A549 (cell line): ENCODE results near the gene VMO1. TPM values are rescaled to one million over a fixed set of nuclear protein-coding genes. Genes with fewer than 3 reads are reported as not detected.
A peak's percentile ranks its signal among the peaks of the same experiment; 100 is the strongest.
"Not testable (repeated sequence)": the region's sequence is repeated elsewhere in the genome, so short reads cannot be mapped to it uniquely, and the experiment has no call there.

ENCODE experiments used
- ATAC-seq, 2 experiments: fragments of 200-7000 bp in 1 of 2; fragments of >200 bp in 1 of 2; cut with Nextera tagmentation in 1 of 2; cut with Tn5 transposase in 1 of 2; 3 replicates each; pipeline versions ENCODE4 v1.8.0 to v1.9.1; 2018 to 2020; ENCODE audit warnings: mild to moderate bottlenecking in 1 of 2, moderate library complexity in 1 of 2
- CTCF ChIA-PET: fragments of 300-600 bp; sonication (Branson Sonifier 250); formaldehyde crosslinking; extraction: SDS; loops from one replicate; lab custom pipeline; 2021; ENCODE audit warnings: antibody characterized with exemption, inconsistent platforms; lab: Yijun Ruan, JAX
- POLR2A ChIA-PET: fragments of 350-600 bp; formaldehyde crosslinking; extraction: SDS; loops from one replicate; lab custom pipeline; 2021; ENCODE audit warnings: antibody characterized with exemption, inconsistent platforms; lab: Yijun Ruan, JAX
- DNase-seq, 2 experiments: peaks; one replicate each; pipeline versions ENCODE4 v3.0.0 to v3.0.0-alpha.2; 2011 to 2016; ENCODE audit warnings: low read depth in 1 of 2, low spot score in 1 of 2
- FAIRE-seq: peaks from 2 replicates; lab custom pipeline; 2011; peaks lifted over from hg19 to GRCh38; lab: Jason Lieb, UNC
- H3K27ac ChIP-seq, 2 experiments: fragments of >200 bp; sonication (Bioruptor Twin); formaldehyde crosslinking; 3 replicates each; pipeline ENCODE4 v1.5.1; 2016 to 2017
- H3K4me1 ChIP-seq: fragments of >200 bp; sonication (Bioruptor Twin); formaldehyde crosslinking; 3 replicates; pipeline ENCODE4 v1.6.1; 2016
- H3K4me2 ChIP-seq: fragments of >200 bp; sonication (Bioruptor Twin); formaldehyde crosslinking; 3 replicates; pipeline ENCODE4 v1.6.1; 2016
- H3K4me3 ChIP-seq: fragments of >200 bp; sonication (Bioruptor Twin); formaldehyde crosslinking; 3 replicates; pipeline ENCODE4 v1.5.1; 2016
- H3K9me3 ChIP-seq: fragments of >200 bp; sonication (Bioruptor Twin); formaldehyde crosslinking; 3 replicates; pipeline ENCODE4 v1.6.1; 2016
- BHLHE40 ChIP-seq: IDR thresholded peaks from 2 replicates; pipeline ENCODE4 v1.6.1; 2012; ENCODE audit warnings: low read depth, low read length, inconsistent platforms
- CBX2 ChIP-seq: fragments of 200-600 bp; sonication (generic); IDR thresholded peaks from 2 replicates; pipeline ENCODE4 v1.6.1; 2016; ENCODE audit warnings: low read depth, mild to moderate bottlenecking, borderline replicate concordance
- CBX8 ChIP-seq: fragments of 200-600 bp; sonication (generic); IDR thresholded peaks from 2 replicates; pipeline ENCODE4 v1.6.1; 2016
- CHD2 ChIP-seq: fragments of 150-350 bp; IDR thresholded peaks from 2 replicates; pipeline ENCODE4 v1.6.1; 2014; ENCODE audit warnings: low read length; ENCODE audit not compliant: partially characterized antibody
- CTCF ChIP-seq: fragments of >200 bp; sonication (Bioruptor Twin); formaldehyde crosslinking; IDR thresholded peaks from 3 replicates; pipeline ENCODE4 v1.5.1; 2016
- E2F6 ChIP-seq: IDR thresholded peaks from 2 replicates; pipeline ENCODE4 v1.6.1; 2012; ENCODE audit warnings: low read depth, borderline replicate concordance
- ELK1 ChIP-seq: fragments of 150-350 bp; IDR thresholded peaks from 2 replicates; pipeline ENCODE4 v1.6.1; 2014; ENCODE audit warnings: low read depth, mild to moderate bottlenecking, low read length
- FOSL2 ChIP-seq, 2 experiments: fragments of 450-650 bp in 1 of 2; fragments of >200 bp in 1 of 2; sonication (Bioruptor Twin) in 1 of 2; formaldehyde crosslinking; IDR thresholded peaks; 2 replicates each; pipeline versions ENCODE4 v1.5.0 to v1.6.1; 2016 to 2020; ENCODE audit warnings: mild to moderate bottlenecking in 1 of 2, moderate library complexity in 1 of 2
- FOXS1 ChIP-seq: fragments of 250-450 bp; sonication (Bioruptor Pico); IDR thresholded peaks from 2 replicates; pipeline ENCODE4 v1.5.0; 2020; ENCODE audit warnings: mild to moderate bottlenecking, moderate library complexity
- GATA3 ChIP-seq: IDR thresholded peaks from 2 replicates; pipeline ENCODE4 v1.6.1; 2012; ENCODE audit warnings: borderline replicate concordance
- HDAC2 ChIP-seq: fragments of 200-600 bp; sonication (generic); IDR thresholded peaks from 2 replicates; pipeline ENCODE4 v1.6.1; 2016
- JUN ChIP-seq, 2 experiments: fragments of >200 bp; sonication (Bioruptor Twin); formaldehyde crosslinking; IDR thresholded peaks; 2 replicates in 1 of 2; 3 replicates in 1 of 2; pipeline ENCODE4 v1.6.1; 2016 to 2017
- JUNB ChIP-seq: fragments of >200 bp; sonication (Bioruptor Twin); formaldehyde crosslinking; IDR thresholded peaks from 2 replicates; pipeline ENCODE4 v1.6.1; 2016
- KDM5A ChIP-seq: fragments of 200-600 bp; sonication (generic); IDR thresholded peaks from 2 replicates; pipeline ENCODE4 v1.6.1; 2016; ENCODE audit warnings: antibody characterized with exemption, mild to moderate bottlenecking
- MAFK ChIP-seq: fragments of 450-650 bp; IDR thresholded peaks from 2 replicates; pipeline ENCODE4 v1.6.1; 2014; ENCODE audit not compliant: partially characterized antibody
- MAX ChIP-seq: IDR thresholded peaks from 2 replicates; pipeline ENCODE4 v1.6.1; 2012
- MAZ ChIP-seq: fragments of 150-350 bp; IDR thresholded peaks from 2 replicates; pipeline ENCODE4 v1.6.1; 2014; ENCODE audit warnings: antibody characterized with exemption, low read depth, low read length, borderline replicate concordance
- NFE2L2 ChIP-seq: fragments of 150-350 bp; conservative IDR thresholded peaks from 2 replicates; pipeline ENCODE4 v1.6.1; 2014; ENCODE audit warnings: low read length
- NR3C1 ChIP-seq: fragments of >200 bp; sonication (Bioruptor Twin); formaldehyde crosslinking; IDR thresholded peaks from 3 replicates; pipeline ENCODE4 v1.6.1; 2017
- PHF8 ChIP-seq: fragments of 200-600 bp; sonication (generic); IDR thresholded peaks from 2 replicates; pipeline ENCODE4 v1.6.1; 2016; ENCODE audit warnings: low read depth, mild to moderate bottlenecking, antibody characterized with exemption, moderate library complexity, borderline replicate concordance
- POLR2A ChIP-seq: IDR thresholded peaks from 2 replicates; pipeline ENCODE4 v1.6.1; 2012; ENCODE audit warnings: mild to moderate bottlenecking, low read length
- POLR2AphosphoS2 ChIP-seq: conservative IDR thresholded peaks from 2 replicates; pipeline ENCODE4 v1.6.1; 2012; ENCODE audit warnings: low read length, improper control_type of control experiment, inconsistent platforms
- RAD21 ChIP-seq, 2 experiments: fragments of >200 bp in 1 of 2; sonication (Bioruptor Twin) in 1 of 2; formaldehyde crosslinking in 1 of 2; IDR thresholded peaks in 1 of 2; conservative IDR thresholded peaks in 1 of 2; 2 replicates in 1 of 2; 3 replicates in 1 of 2; pipeline ENCODE4 v1.6.1; 2012 to 2018; ENCODE audit warnings: inconsistent platforms in 1 of 2
- RCOR1 ChIP-seq: fragments of 150-350 bp; IDR thresholded peaks from 2 replicates; pipeline ENCODE4 v1.6.1; 2014; ENCODE audit warnings: antibody characterized with exemption, low read length, low read depth
- RFX5 ChIP-seq: fragments of 450-650 bp; IDR thresholded peaks from 2 replicates; pipeline ENCODE4 v1.7.1; 2014; ENCODE audit warnings: antibody characterized with exemption, mild to moderate bottlenecking, moderate library complexity
- SMC3 ChIP-seq: fragments of >200 bp; sonication (Bioruptor Twin); formaldehyde crosslinking; IDR thresholded peaks from 3 replicates; pipeline ENCODE4 v1.6.1; 2018; ENCODE audit warnings: inconsistent platforms
- SREBF2 ChIP-seq: fragments of 450-650 bp; IDR thresholded peaks from 2 replicates; pipeline ENCODE4 v1.6.1; 2014; ENCODE audit warnings: mild to moderate bottlenecking, moderate library complexity
- TP53 ChIP-seq: fragments of 250-450 bp; sonication (Bioruptor Pico); IDR thresholded peaks from 2 replicates; pipeline ENCODE4 v1.5.0; 2021; ENCODE audit warnings: mild to moderate bottlenecking, moderate library complexity
- ZC3H11A ChIP-seq: fragments of 450-650 bp; IDR thresholded peaks from 2 replicates; pipeline ENCODE4 v1.6.1; 2014; ENCODE audit warnings: antibody characterized with exemption, mild to moderate bottlenecking
- ZSCAN20 ChIP-seq: fragments of 250-450 bp; sonication (Bioruptor Pico); IDR thresholded peaks from 2 replicates; pipeline ENCODE4 v1.8.0; 2022; ENCODE audit warnings: mild to moderate bottlenecking, moderate library complexity
- WGBS: methylation state at CpG from one replicate; pipeline ENCODE4 v1.1.6; 2017; ENCODE audit errors: missing lambda C conversion rate; 5-methylcytosine and 5-hydroxymethylcytosine counted together
- polyA plus RNA-seq, 4 experiments: library from polyadenylated mRNA; depleted of rRNA in 3 of 4; stranded (reverse); fragments of >200 nt; fragmentation: RNase III in 1 of 4; extraction: RNeasy Plus Mini Kit Qiagen cat#74134 plus additional on column Dnase treatment in 1 of 4; gene quantifications; 2 replicates in 3 of 4; 3 replicates in 1 of 4; pipeline ENCODE4 v1.2.3, GENCODE V29; 2011 to 2017
- TF ChIP-seq, protein P1 (sequence below): fragments of 250-450 bp; sonication (Bioruptor Pico); IDR thresholded peaks from 2 replicates; pipeline ENCODE4 v1.5.0; 2020; ENCODE audit warnings: low read depth, mild to moderate bottlenecking, moderate library complexity

VMO1 gene
- polyA plus RNA-seq, 2 of the 4 experiments (the other 2 are of a cell fraction): 0.58 to 0.81 TPM

- H3K4me1 ChIP-seq: peaks cover 21% of the 10 kb centered on the region
- TF ChIP-seq MAX: 0 out of 2 replicates have a peak, but pooled peaks have one; percentile 32
- 0 out of 2 replicates have a peak, but pooled peaks have one; percentile 52 for TF ChIP-seq E2F6
- TF ChIP-seq RFX5: peak; percentile 91
- CTCF ChIA-PET: interaction anchor here (0.9 to 3.5 kb wide), 5 partner anchors 22 to 48 kb away, joined by 3 to 11 read pairs (median 7); partner anchors contain the start of gene GLTPD2
- peak overlapping the region; percentile 91 to 95 for H3K27ac ChIP-seq
- peak in 1 of 2 experiments; percentile 42; a peak in 3 of 6 replicates for ATAC-seq
- H3K9me3 ChIP-seq, FAIRE-seq, DNase-seq: not testable (repeated sequence)
- peak overlapping the region; percentile 93 for H3K4me2 ChIP-seq
- WGBS: 1% methylated on average over 12 of the region's 17 CpGs
- H3K4me3 ChIP-seq: peak overlapping the region; percentile 85
- POLR2A ChIA-PET: interaction anchor here (1.0 kb wide), 2 partner anchors 37 to 43 kb away, joined by 3 to 5 read pairs; partner anchors contain the start of gene PSMB6
Observed at GRCh38 chr17:4832829-4833177, 46.6 kb upstream of the VMO1 start.

GRCh38 chr17:4827399-4827798 lies 41.2 kb upstream of the VMO1 start:
- peak; percentile 19 to 52; a peak in 2 of 6 replicates for ATAC-seq
- WGBS: 72% methylated on average over 8 of the region's 8 CpGs
- CTCF ChIA-PET: interaction anchor here (2.4 to 5.8 kb wide), 2 partner anchors 37 to 61 kb away, joined by 8 to 21 read pairs; no protein-coding TSS in a partner anchor

GRCh38 chr17:4823373-4824089 lies 37.4 kb upstream of the VMO1 start:
- no peak overlapping the region for H3K27ac ChIP-seq
- no peaks in the 10 kb centered on the region for H3K9me3 ChIP-seq
- TF ChIP-seq ELK1 (no peak), CHD2 (no peak), CBX2 (no peak), NR3C1 (no peak), SREBF2 (no peak), POLR2AphosphoS2 (no peak), FOSL2 (IDR thresholded peaks at IDR 0.05) (no peak), FOSL2 (CRISPR knock-in tag; IDR thresholded peaks at IDR 0.05) (no peak), CBX8 (no peak), BHLHE40 (no peak), RFX5 (no peak), HDAC2 (no peak)
- TF ChIP-seq, protein P1, sequence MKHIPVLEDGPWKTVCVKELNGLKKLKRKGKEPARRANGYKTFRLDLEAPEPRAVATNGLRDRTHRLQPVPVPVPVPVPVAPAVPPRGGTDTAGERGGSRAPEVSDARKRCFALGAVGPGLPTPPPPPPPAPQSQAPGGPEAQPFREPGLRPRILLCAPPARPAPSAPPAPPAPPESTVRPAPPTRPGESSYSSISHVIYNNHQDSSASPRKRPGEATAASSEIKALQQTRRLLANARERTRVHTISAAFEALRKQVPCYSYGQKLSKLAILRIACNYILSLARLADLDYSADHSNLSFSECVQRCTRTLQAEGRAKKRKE (CRISPR knock-in tag): no peak
- CTCF ChIA-PET: interaction anchor here (0.6 to 5.8 kb wide), 10 partner anchors 11 to 147 kb away, joined by 3 to 21 read pairs (median 4); partner anchors contain the start of gene GLTPD2
- peak; percentile 18 to 49; a peak in 3 of 6 replicates for ATAC-seq
- FAIRE-seq: no peak
- POLR2A ChIA-PET: interaction anchor here (0.6 to 1.1 kb wide), 2 partner anchors 28 to 680 kb away, joined by 4 to 7 read pairs; partner anchors contain the start of gene PSMB6
- no peak overlapping the region for H3K4me3 ChIP-seq
- DNase-seq: no peak
- H3K4me2 ChIP-seq: no peak overlapping the region
- 78% methylated on average over 12 of the region's 12 CpGs for WGBS
- no peaks in the 10 kb centered on the region for H3K4me1 ChIP-seq

More at GRCh38 chr17:4827399-4827798, 41.2 kb upstream of the VMO1 start:
- no peak overlapping the region for H3K4me3 ChIP-seq
- H3K4me2 ChIP-seq: no peak overlapping the region
- POLR2A ChIA-PET: interaction anchor here (1.0 kb wide), 1 partner anchor 37 kb away, joined by 3 read pairs; no protein-coding TSS in a partner anchor
- no peak for DNase-seq
- TF ChIP-seq NFE2L2 (no peak), POLR2A (no peak), TP53 (CRISPR knock-in tag) (no peak), JUNB (no peak), MAZ (no peak), FOXS1 (CRISPR knock-in tag) (no peak), CHD2 (no peak), PHF8 (no peak), RCOR1 (no peak), CTCF (no peak), GATA3 (no peak), KDM5A (no peak), MAFK (no peak), CBX2 (no peak), ZSCAN20 (CRISPR knock-in tag) (no peak), SMC3 (no peak), JUN (IDR thresholded peaks at IDR 0.05) (no peak), ZC3H11A (no peak), BHLHE40 (no peak), RAD21 (conservative IDR thresholded peaks at IDR 0.05 in 1 of 2, IDR thresholded peaks at IDR 0.05 in 1 of 2) (no peak)
- TF ChIP-seq, all 56 proteins: peak for 0
- no peaks in the 10 kb centered on the region for H3K9me3 ChIP-seq
- no peak overlapping the region for H3K27ac ChIP-seq
- no peak for FAIRE-seq
- H3K4me1 ChIP-seq: no peaks in the 10 kb centered on the region
